Activated CD4-positive, alpha-beta T cell treated with anti-CD3 and anti-CD28 coated beads for 4 hours (primary cell): Measurements from ENCODE around the gene TUBG2.
"Not testable (repeated sequence)": the region's sequence is repeated elsewhere in the genome, so short reads cannot be mapped to it uniquely, and the experiment has no call there.

ENCODE experiments used
- DNase-seq, 2 donors: peaks; one replicate each; pipeline ENCODE4 v3.0.0-alpha.2; 2020

Gene TUBG2

DNA sequence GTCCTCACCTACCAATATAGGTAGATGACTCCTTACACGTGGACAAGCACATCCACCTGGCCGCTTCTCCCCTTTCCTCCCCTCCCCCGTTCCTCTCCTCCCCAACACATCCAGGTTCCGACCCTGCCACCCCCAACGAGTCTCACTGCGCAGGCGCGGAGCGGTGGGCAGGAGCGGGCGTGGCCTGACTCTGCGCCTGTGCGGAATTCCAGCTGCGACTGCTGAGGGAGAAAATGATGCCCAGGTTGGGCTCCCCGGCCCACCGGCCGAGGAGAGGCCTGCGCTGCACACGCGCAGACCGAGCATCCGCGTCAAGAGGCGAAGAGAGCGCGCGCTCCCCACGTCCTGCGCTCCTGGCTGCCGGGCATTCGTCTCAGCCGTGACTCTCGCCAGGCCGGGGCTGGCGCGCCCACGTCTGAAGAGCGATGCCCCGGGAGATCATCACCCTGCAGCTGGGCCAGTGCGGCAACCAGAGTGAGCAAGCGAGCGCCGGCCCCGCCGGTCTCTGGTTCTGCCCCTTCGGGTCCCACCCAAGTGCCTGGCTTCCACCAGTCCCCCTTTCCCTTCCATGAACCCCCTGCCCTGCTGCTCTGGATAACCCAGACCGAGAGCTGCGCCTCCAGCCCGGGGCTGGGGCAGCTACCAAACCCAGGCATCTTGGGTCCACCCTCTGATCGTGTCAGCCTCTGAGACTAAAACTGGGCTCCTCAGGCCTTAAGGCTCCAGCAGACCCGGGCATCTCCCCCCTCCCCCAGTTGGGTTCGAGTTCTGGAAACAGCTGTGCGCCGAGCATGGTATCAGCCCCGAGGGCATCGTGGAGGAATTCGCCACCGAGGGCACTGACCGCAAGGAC lies at the start of gene TUBG2:
Gene TUBG2, plus strand, starts transcription at position 206 of the 853 bp plus-strand sequence. Its CDS starts 220 bp downstream, at position 426.
- DNase-seq, result peak; percentile 76 to 79

DNA sequence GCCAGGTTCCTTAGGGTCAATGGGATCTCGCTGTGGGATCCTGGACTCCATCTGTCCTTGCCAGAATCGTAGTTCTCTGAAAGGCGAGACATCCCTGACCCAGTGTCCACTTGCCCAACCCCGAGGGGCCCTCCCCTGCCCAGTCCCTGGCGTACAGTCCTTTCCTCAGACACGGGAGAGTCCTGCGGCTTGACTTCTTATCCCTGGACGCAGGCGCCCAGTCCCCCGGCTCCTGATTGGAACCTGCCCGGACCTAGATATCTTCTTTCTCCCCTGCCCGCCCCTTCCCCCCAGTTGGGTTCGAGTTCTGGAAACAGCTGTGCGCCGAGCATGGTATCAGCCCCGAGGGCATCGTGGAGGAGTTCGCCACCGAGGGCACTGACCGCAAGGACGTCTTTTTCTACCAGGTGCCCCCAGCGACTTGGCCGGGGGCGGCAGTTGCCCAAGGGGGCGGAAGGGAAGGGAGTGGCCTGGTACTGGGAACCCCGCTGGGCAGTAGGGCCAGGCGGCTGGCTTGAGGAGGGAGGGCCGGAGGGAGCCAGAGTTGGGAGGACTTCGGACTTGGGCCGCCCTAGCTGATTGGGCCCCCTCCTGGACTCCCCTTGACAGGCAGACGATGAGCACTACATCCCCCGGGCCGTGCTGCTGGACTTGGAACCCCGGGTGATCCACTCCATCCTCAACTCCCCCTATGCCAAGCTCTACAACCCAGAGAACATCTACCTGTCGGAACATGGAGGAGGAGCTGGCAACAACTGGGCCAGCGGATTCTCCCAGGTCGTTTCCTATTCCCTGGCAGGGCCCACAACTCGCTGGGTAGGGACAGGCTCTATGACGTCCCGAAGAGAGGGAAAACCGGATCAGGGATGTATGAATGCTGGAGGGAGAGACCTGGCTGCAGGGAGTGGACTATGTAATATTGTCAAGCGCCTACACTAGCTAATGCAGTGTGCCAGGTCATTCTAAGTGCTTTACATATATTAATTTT lies 49.0 kb upstream of the TUBG2 start:
- DNase-seq, result peak in 1 of 2 donors; percentile 15

DNA sequence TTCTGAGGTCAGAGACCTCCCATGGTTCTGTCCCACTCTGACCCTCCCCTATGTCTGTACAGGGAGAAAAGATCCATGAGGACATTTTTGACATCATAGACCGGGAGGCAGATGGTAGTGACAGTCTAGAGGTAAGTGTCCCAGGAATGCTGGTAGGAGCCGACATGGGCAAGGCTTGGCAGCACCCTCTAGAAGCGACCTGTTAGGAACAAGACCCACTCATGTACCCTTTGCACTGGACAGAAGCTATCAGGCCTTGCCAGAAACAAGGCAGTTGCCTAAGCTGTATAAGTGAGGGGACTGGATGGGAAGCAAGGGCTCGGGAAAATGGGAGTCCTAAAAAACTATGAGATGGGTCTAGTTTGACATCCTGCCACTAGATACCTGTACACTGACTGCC lies 47.1 kb upstream of the TUBG2 start:
- DNase-seq, result no peak

DNA sequence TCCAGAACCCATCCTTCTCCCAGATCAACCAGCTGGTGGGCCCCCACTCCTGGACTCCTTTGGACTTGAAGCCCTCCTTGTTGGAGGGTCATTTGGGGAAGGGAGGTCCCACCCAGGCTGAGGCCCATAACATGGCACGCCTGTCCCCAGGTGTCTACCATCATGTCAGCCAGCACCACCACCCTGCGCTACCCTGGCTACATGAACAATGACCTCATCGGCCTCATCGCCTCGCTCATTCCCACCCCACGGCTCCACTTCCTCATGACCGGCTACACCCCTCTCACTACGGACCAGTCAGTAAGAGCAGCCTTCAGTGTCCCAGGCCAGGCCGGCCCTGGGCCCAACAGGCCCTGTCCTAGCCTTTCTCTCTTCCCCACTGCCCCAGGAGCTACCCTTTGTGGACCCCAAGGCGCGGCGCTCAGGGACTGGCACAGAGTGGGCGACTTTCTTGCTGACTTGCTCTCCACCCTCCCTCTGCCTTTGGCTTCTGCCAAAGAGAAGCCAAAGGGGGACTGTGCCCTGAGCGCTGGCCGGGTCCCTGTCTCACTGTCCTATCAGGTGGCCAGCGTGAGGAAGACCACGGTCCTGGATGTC lies 45.3 kb upstream of the TUBG2 start:
- no peak for DNase-seq

DNA sequence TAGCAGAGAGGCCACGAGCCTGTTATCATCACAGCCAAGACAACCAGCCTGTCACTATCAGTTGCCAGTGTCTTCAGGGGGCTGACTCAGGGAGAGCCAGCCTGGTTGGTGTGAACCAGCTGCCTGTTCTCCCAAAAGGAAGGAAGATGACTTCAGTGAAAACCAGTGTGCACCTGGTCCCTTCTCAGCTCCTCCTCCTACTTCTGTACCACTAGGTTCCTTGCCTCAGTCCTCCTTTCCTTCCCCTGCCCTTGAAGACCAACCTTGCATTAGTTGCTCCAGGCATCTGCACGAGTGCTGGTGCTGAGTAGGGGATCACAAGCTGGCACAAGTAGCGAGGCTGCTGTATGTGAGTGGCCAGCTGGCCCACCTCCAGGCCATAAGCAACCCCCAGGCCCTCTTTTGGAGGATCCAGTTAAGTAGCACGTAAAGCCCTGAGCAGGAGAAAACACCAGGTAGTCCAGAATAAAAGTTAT lies 41.1 kb upstream of the TUBG2 start:
- no peak for DNase-seq

DNA sequence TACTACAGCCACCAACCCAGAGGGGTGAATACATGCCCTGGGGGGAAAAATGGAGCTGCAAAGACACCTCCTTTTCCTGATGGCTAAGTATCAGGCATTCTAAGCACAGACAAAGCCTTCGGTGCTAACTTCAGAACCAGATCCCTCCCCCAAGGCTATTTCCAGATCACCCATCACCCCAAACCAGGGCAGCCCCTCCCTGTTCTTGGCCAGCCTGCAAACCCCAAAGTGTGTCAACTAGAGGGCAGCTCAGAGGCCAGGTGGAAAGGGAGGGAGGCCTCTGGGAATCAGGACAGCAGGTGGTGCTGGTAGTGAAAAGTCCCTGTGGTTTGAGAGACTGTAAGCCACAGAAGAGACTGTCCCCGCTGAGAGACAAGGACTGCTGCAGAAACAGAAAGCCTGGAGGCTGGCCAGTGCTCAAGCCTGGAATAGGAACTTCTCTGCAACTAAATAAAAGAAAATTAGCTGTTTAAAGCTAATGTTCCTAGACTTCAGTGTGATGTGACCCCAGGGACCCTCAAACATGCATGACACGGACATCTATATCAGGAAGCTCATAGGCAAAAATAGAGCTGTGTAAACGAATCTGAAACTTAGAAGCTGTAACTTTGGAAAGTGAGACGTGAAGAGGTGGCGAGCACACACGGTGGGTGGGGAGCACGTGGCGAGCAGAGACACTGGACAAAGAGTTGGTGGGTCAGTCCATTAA lies 40.5 kb upstream of the TUBG2 start:
- no peak for DNase-seq

DNA sequence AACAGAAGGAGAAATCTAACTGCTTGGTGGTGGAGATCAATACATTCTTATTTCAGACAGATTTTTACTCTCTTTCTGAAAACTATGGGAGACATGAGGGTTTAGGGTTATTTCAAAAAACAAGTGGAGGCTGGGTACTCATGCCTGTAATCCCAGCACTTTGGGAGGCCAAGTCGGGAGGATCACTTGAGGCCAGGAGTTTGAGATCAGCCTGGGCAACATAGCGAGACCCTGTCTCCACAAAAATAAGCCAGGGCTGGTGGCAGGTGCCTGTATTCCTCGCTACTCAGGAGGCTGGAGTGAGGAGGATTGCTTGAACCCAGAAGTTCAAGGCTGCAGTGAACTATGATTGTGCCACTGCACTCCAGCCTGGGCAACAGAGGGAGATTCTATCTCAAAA lies 37.1 kb upstream of the TUBG2 start:
- not testable (repeated sequence) for DNase-seq

DNA sequence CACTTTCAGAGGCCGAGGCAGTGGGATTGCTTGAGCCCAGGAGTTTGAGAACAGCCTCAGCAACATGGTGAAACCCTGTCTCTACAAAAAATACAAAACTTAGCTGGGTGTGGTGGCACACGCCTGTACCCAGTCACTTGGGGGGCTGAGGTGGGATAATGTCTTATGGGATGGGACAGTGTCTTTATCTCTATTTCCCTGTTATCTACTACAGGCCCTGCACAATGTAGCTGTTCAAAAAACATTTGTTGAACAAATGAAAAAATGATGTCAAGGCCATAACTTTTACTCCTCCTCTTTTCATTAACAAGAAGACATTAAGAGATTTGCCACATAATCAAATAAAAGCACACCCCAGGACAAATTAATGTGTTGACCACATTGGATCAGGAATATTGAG lies 35.8 kb upstream of the TUBG2 start:
- DNase-seq, result no peak

- DNase-seq, result no peak
These were observed 35.1 kb upstream of the TUBG2 start for GRCh38 chr17:42623732-42624596.

DNA sequence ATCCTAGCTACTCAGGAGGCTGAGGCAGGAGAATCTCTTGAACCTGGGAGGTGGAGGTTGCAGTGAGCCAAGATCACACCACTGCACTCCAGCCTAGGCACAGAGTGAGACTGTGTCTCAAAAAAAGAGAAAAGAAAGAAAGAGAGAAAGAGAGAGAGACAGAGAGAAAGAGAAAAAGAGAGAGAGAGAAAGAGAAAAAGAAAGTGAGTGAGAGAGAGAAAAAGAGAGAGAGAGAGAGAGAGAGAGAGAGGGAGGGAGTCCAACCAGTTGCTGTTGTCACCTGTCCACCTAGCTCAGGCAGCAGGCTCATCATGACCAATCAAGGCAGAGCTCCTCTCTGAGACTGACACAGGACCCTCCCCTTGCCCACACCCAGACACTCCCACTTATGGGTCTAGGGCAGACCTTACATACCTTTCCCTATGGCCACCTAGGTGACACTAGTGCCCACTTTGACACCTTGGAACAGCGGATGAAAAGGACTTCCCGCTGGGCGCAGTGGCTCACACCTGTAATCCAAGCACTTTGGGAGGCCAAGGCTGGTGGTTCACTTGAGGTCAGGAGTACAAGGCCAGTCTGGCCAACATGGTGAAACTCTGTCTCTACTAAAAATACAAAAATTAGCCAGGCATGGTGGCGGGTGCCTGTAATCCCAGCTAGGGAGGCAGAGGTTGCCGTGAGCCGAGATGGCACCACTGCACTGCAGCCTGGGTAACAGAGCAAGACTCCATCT lies 31.9 kb upstream of the TUBG2 start:
- DNase-seq, result not testable (repeated sequence)

DNA sequence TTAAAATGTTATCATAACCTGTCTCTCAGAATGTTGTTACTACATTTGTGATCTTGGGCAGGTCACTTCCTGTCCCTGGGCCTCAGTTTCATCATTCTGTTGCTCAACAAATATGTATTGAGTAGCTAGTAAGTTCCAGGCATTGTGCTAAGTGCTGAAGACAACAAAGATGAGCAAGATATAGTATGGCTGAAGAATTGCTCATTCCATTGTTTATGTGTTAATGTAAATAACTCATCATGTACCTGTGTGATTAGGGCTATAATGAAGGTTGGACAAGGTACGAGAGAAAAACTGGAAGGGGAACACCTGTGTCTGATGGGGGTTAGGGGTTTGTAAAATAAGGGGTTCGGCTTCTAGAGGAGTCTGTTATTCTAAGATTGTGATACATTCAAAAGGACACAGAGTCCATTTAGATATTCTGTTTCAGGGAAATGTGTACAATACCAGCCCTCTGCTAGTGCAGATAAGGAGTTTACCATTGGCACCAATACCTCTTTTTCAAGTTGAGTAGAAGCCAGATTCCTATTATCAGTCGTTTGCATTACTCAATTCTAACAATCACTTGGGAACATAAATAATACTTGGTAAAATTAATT lies 29.6 kb upstream of the TUBG2 start:
- no peak for DNase-seq

DNA sequence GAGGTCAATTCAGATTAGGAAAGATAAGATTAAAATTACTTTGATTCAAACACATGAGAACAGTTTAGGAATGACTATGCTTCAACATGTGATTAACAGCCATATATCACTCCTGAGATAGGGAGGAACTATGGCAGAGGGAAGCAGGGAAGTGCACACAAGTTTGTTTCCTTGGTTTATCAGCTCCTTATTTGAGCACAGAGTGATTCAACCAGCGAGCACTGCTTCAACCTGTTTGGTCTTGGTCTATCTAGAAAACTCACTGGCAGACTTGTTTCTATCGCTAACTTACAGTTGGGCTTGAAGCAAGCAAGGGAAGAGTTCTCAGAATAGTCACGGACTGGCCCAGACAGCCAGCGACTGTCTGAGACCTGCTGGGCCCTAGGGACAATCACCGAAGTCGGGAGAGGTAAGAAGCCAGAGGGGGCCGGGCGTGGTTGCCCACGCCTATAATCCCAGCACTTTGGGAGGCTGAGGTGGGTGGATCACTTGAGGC lies 26.1 kb upstream of the TUBG2 start:
- DNase-seq, result no peak

DNA sequence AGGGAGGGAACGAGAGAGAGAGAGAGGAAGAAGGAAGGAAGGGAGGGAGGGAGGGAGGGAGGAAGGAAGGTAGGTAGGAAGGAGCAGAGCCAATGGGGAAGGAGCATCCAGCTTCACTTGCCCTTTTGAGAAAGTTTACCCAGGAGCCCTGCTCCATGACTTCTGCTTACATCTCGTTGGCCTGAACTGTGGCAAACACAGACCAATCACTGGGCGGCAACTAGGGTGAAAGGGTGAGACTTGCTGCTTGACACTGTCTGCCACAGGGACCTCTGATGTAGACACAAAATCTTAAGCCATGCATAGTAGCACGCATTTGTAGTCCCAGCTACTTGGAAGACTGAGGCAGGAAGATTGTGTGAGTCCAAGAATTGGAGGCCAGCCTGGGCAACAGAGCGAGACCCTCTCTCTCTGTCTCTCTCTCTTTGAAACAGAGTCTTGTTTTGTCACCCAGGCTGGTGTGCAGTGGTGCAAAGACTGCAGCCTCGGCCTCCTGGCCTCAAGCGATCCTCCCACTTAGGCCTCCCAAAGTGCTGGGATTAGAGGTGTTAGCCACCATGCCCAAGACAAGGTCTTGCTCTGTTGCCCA lies 19.5 kb upstream of the TUBG2 start:
- no peak for DNase-seq

GRCh38 chr17:42640121-42640520 lies 19.0 kb upstream of the TUBG2 start:
- DNase-seq, result no peak

DNA sequence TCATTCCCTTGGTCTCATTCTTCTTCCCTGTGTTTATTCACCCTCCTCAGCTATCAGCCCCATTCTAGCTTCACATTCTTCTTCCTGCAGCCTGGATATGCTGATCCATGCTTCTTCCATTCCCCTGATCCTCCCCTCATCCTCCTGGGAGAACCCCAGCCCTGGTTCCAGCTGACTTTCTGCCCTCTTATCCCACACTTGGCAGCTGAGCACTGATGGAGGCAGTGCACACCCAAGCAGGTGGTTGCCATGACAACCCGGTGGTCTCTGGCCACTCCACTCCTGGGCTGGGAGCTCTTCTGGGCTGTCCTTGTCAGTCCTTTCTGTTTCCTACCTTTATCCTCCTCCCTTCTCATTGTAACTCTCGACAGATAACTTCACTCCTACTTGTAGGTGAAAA lies 16.7 kb upstream of the TUBG2 start:
- DNase-seq, result no peak

GRCh38 chr17:42647778-42648177 lies 11.3 kb upstream of the TUBG2 start:
- no peak for DNase-seq

GRCh38 chr17:42651392-42651791 lies 7.7 kb upstream of the TUBG2 start:
- DNase-seq, result no peak

GRCh38 chr17:42653179-42654124 lies 5.6 kb upstream of the TUBG2 start:
- no peak for DNase-seq
